ENCODE data around the gene PSMD11.

Gene PSMD11

GRCh38 chr17:32485261-32486110, 41.2 kb downstream of the PSMD11 start:
- H3K79me2 ChIP-seq (ENCODE audit: insufficient read depth, low read length): peaks cover 9% of the 10 kb centered on the region; the same call in 1 of the 2 replicates
- TF ChIP-seq CTCF (IDR thresholded peaks at IDR 0.05; ENCODE audit: borderline replicate concordance, extremely low read depth, low read length, poor library complexity, severe bottlenecking) (no peak), EZH2 (IDR thresholded peaks at IDR 0.05; ENCODE audit: borderline replicate concordance, low read depth, low read length, severe bottlenecking) (no peak)
- DNase-seq: no peak
- no peaks in the 10 kb centered on the region for H3K9me3 ChIP-seq (ENCODE audit: insufficient read depth, low read length, severe bottlenecking)
- peak overlapping the region; percentile 66; the same call in 1 of the 2 replicates for H2AFZ ChIP-seq (ENCODE audit: low read depth, low read length)
- H3K4me3 ChIP-seq (ENCODE audit: low read depth in 1 of 2, low read length in 2 of 2): peak overlapping the region in 1 of 2 experiments; percentile 70; a peak in 1 of 4 replicates
- peaks cover 48% of the 10 kb centered on the region for H3K36me3 ChIP-seq (ENCODE audit: insufficient read depth, low read length)
- H3K27ac ChIP-seq (ENCODE audit: low read length): no peak overlapping the region
- H3K9ac ChIP-seq (ENCODE audit: low read depth, low read length): peak overlapping the region; percentile 70
- no peaks in the 10 kb centered on the region for H3K27me3 ChIP-seq (ENCODE audit: insufficient read depth, low read length, poor library complexity)
- H3K4me2 ChIP-seq (ENCODE audit: insufficient read depth, low read length): peak overlapping the region; percentile 81
- H3K4me1 ChIP-seq (ENCODE audit: insufficient read depth, low read length): peaks cover 28% of the 10 kb centered on the region
- H4K20me1 ChIP-seq (ENCODE audit: insufficient read depth, low read length): peaks cover 20% of the 10 kb centered on the region
- no peak for ATAC-seq (ENCODE audit: insufficient read depth, low read depth)

GRCh38 chr17:32486111-32486700, 41.9 kb downstream of the PSMD11 start:
- Histone ChIP-seq H3K9ac (ENCODE audit: low read depth, low read length) (peak overlapping the region; percentile 70), H3K4me3 (ENCODE audit: low read depth in 1 of 2, low read length in 2 of 2) (peak overlapping the region in 1 of 2 experiments; percentile 70; a peak in 3 of 4 replicates), H3K4me1 (ENCODE audit: insufficient read depth, low read length) (peaks cover 28% of the 10 kb centered on the region), H3K27me3 (ENCODE audit: insufficient read depth, low read length, poor library complexity) (no peaks in the 10 kb centered on the region), H3K79me2 (ENCODE audit: insufficient read depth, low read length) (peaks cover 9% of the 10 kb centered on the region; the same call in 1 of the 2 replicates), H3K36me3 (ENCODE audit: insufficient read depth, low read length) (peaks cover 41% of the 10 kb centered on the region), H3K9me3 (ENCODE audit: insufficient read depth, low read length, severe bottlenecking) (no peaks in the 10 kb centered on the region), H4K20me1 (ENCODE audit: insufficient read depth, low read length) (peaks cover 20% of the 10 kb centered on the region), H2AFZ (ENCODE audit: low read depth, low read length) (peak overlapping the region; percentile 66), H3K4me2 (ENCODE audit: insufficient read depth, low read length) (peak overlapping the region; percentile 81), H3K27ac (ENCODE audit: low read length) (peak overlapping the region; percentile 68)
- ATAC-seq (ENCODE audit: insufficient read depth, low read depth): peak; percentile 83
- no peak for TF ChIP-seq CTCF (IDR thresholded peaks at IDR 0.05; ENCODE audit: borderline replicate concordance, extremely low read depth, low read length, poor library complexity, severe bottlenecking)
- no peak for TF ChIP-seq EZH2 (IDR thresholded peaks at IDR 0.05; ENCODE audit: borderline replicate concordance, low read depth, low read length, severe bottlenecking)
- peak; percentile 74 for DNase-seq

- Histone ChIP-seq H4K20me1 (ENCODE audit: insufficient read depth, low read length) (peaks cover 20% of the 10 kb centered on the region), H3K79me2 (ENCODE audit: insufficient read depth, low read length) (peaks cover 9% of the 10 kb centered on the region; the same call in 1 of the 2 replicates), H3K27ac (ENCODE audit: low read length) (peak within 1 kb of the TSS; percentile 68), H3K4me2 (ENCODE audit: insufficient read depth, low read length) (peak within 1 kb of the TSS; percentile 81), H3K4me3 (ENCODE audit: low read depth in 1 of 2, low read length in 2 of 2) (peak within 1 kb of the TSS in 1 of 2 experiments; percentile 70; a peak in 3 of 4 replicates), H3K4me1 (ENCODE audit: insufficient read depth, low read length) (peaks cover 28% of the 10 kb centered on the region), H3K36me3 (ENCODE audit: insufficient read depth, low read length) (peaks cover 34% of the 10 kb centered on the region), H2AFZ (ENCODE audit: low read depth, low read length) (peak within 1 kb of the TSS; percentile 71), H3K27me3 (ENCODE audit: insufficient read depth, low read length, poor library complexity) (no peaks in the 10 kb centered on the region), H3K9ac (ENCODE audit: low read depth, low read length) (peak within 1 kb of the TSS; percentile 70), H3K9me3 (ENCODE audit: insufficient read depth, low read length, severe bottlenecking) (no peaks in the 10 kb centered on the region)
- TF ChIP-seq EZH2 (IDR thresholded peaks at IDR 0.05; ENCODE audit: borderline replicate concordance, low read depth, low read length, severe bottlenecking) (no peak), CTCF (IDR thresholded peaks at IDR 0.05; ENCODE audit: borderline replicate concordance, extremely low read depth, low read length, poor library complexity, severe bottlenecking) (no peak)
- DNase-seq (peak; percentile 82), ATAC-seq (ENCODE audit: insufficient read depth, low read depth) (peak; percentile 64)
These were observed 42.6 kb downstream of the PSMD11 start, which contains the start of gene CDK5R1 for GRCh38 chr17:32486701-32487472. Gene CDK5R1, plus strand, starts transcription at chr17:32486993. Its CDS starts 628 bp downstream, at chr17:32487621.
